ENCODE data around the gene NADSYN1. TPM values are rescaled to one million over a fixed set of nuclear protein-coding genes. Genes with fewer than 3 reads are reported as not detected.

NADSYN1 gene
- total RNA-seq, 1 experiment from 2014 or later, result 91.3 TPM

GRCh38 chr11:71428861-71429435, 24.1 kb upstream of the NADSYN1 start:
- ChIA-PET CTCF (no interaction called here), POLR2A (no interaction called here)
- TF ChIP-seq CTCF (IDR thresholded peaks at IDR 0.05; ENCODE audit: insufficient read depth in 1 of 2, low read depth in 1 of 2, low read length in 1 of 2, severe bottlenecking in 1 of 2, unreplicated experiment in 1 of 2), result no peak
- intact Hi-C loops (cut with micrococcal nuclease; ENCODE audit: unreplicated experiment), result no loop called here
- Mint-ChIP-seq H3K4me3 (ENCODE audit: unreplicated experiment) (no peak overlapping the region), H3K27me3 (ENCODE audit: insufficient read depth, unreplicated experiment) (no peaks in the 10 kb centered on the region), H3K36me3 (ENCODE audit: insufficient read depth, unreplicated experiment) (peaks cover 9% of the 10 kb centered on the region), H3K9me3 (ENCODE audit: unreplicated experiment) (no peaks in the 10 kb centered on the region), H3K27ac (ENCODE audit: unreplicated experiment) (no peak overlapping the region), H3K4me1 (ENCODE audit: low read depth, unreplicated experiment) (peaks cover 9% of the 10 kb centered on the region)
- no peaks in the 10 kb centered on the region for H3K9me3 ChIP-seq
- no peak for DNase-seq
- no TSS peak for BruUV-seq (replicated peaks)
- no peak overlapping the region for H3K4me3 ChIP-seq (ENCODE audit: low read depth, low read length)
- peaks cover 11% of the 10 kb centered on the region for H3K4me1 ChIP-seq
- H3K36me3 ChIP-seq (ENCODE audit: control insufficient read depth, insufficient read depth, low read length), result 0 out of 2 replicates have a peak, but pooled peaks cover 2% of the 10 kb centered on the region
- H3K27me3 ChIP-seq (replicated peaks; ENCODE audit: control insufficient read depth, insufficient read depth, low read length), result no peaks in the 10 kb centered on the region

- H3K36me3 ChIP-seq (ENCODE audit: control insufficient read depth, insufficient read depth, low read length), result 0 out of 2 replicates have a peak, but pooled peaks cover 2% of the 10 kb centered on the region
- no peaks in the 10 kb centered on the region for H3K27me3 ChIP-seq (replicated peaks; ENCODE audit: control insufficient read depth, insufficient read depth, low read length)
- ChIA-PET POLR2A (no interaction called here), CTCF (interaction anchor here (0.6 kb wide), 1 partner anchor 834 kb away, joined by 3 read pairs; no protein-coding TSS in a partner anchor)
- Mint-ChIP-seq H3K36me3 (ENCODE audit: insufficient read depth, unreplicated experiment) (peaks cover 17% of the 10 kb centered on the region), H3K27me3 (ENCODE audit: insufficient read depth, unreplicated experiment) (no peaks in the 10 kb centered on the region), H3K27ac (ENCODE audit: unreplicated experiment) (no peak overlapping the region), H3K4me1 (ENCODE audit: low read depth, unreplicated experiment) (peaks cover 16% of the 10 kb centered on the region), H3K9me3 (ENCODE audit: unreplicated experiment) (no peaks in the 10 kb centered on the region), H3K4me3 (ENCODE audit: unreplicated experiment) (no peak overlapping the region)
- no peak for DNase-seq
- no peak for TF ChIP-seq CTCF (IDR thresholded peaks at IDR 0.05; ENCODE audit: insufficient read depth in 1 of 2, low read depth in 1 of 2, low read length in 1 of 2, severe bottlenecking in 1 of 2, unreplicated experiment in 1 of 2)
- BruUV-seq (replicated peaks), result no TSS peak
- H3K9me3 ChIP-seq, result no peaks in the 10 kb centered on the region
- no peak overlapping the region for H3K4me3 ChIP-seq (ENCODE audit: low read depth, low read length)
- intact Hi-C loops (cut with micrococcal nuclease; ENCODE audit: unreplicated experiment), result no loop called here
- H3K4me1 ChIP-seq, result peaks cover 13% of the 10 kb centered on the region
Measured at GRCh38 chr11:71429701-71430100, 23.3 kb upstream of the NADSYN1 start.

- Histone ChIP-seq H3K27me3 (replicated peaks; ENCODE audit: control insufficient read depth, insufficient read depth, low read length) (no peaks in the 10 kb centered on the region), H3K36me3 (ENCODE audit: control insufficient read depth, insufficient read depth, low read length) (0 out of 2 replicates have a peak, but pooled peaks cover 2% of the 10 kb centered on the region), H3K9me3 (no peaks in the 10 kb centered on the region), H3K4me1 (peaks cover 13% of the 10 kb centered on the region), H3K4me3 (ENCODE audit: low read depth, low read length) (no peak overlapping the region)
- Mint-ChIP-seq H3K36me3 (ENCODE audit: insufficient read depth, unreplicated experiment) (peaks cover 22% of the 10 kb centered on the region), H3K9me3 (ENCODE audit: unreplicated experiment) (no peaks in the 10 kb centered on the region), H3K4me1 (ENCODE audit: low read depth, unreplicated experiment) (peaks cover 17% of the 10 kb centered on the region), H3K4me3 (ENCODE audit: unreplicated experiment) (no peak overlapping the region), H3K27ac (ENCODE audit: unreplicated experiment) (no peak overlapping the region), H3K27me3 (ENCODE audit: insufficient read depth, unreplicated experiment) (no peaks in the 10 kb centered on the region)
- intact Hi-C loops (cut with micrococcal nuclease; ENCODE audit: unreplicated experiment), result no loop called here
- ChIA-PET CTCF (interaction anchor here (0.6 kb wide), 1 partner anchor 834 kb away, joined by 3 read pairs; no protein-coding TSS in a partner anchor), POLR2A (no interaction called here)
- no TSS peak for BruUV-seq (replicated peaks)
- DNase-seq, result no peak
- no peak for TF ChIP-seq CTCF (IDR thresholded peaks at IDR 0.05; ENCODE audit: insufficient read depth in 1 of 2, low read depth in 1 of 2, low read length in 1 of 2, severe bottlenecking in 1 of 2, unreplicated experiment in 1 of 2)
Measured at GRCh38 chr11:71430166-71430565, 22.8 kb upstream of the NADSYN1 start.

All from Caco-2 (cell line).